ENCODE measurements around the gene NKX1-1. TPM values are rescaled to one million over a fixed set of nuclear protein-coding genes. Genes with fewer than 3 reads are reported as not detected.

Gene NKX1-1
- total and polyA plus RNA-seq, 2 experiments from 2014 or later, result not detected

DNA sequence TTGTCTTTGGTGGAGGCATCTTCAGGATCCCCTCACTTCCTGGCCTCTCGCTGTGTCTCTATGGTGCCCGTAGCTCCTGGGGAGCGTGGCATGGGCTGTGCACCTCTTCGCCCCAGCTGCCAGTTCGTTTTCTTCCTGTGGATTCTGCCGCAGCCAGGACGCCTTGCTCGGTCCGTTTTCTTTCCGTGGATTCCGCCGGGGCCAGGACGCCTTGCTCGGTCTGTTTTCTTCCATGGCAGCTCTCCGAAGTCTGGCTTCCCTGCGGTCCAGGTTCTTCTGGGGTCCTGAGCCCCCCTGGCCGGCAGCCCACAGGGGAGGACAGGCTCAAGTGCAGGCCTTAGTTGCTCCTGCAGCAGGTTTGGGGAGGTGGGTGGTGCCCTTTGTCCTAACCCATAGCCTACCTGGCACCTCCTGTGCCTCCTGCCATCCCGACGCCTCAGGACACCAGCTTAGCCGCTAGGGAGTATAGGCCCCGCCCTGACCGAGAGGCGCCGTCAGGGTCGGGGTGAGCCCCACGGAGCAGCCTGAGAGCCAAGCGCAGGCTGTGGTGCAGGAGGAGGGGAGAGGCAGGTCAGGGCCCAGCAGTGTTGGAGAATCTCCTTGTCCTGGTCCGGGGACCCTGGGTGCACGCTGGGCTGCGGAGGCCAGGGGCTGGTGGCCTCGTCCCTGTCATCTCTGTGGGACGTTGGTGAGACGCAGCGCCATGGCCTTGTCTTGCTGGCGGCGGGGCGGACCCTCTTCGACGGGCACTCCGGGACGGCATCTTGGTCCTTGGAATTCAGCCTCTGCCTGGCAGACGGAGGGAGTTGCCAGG is 32.1 kb downstream of the NKX1-1 start:
- H3K9me3 Mint-ChIP-seq, result no peaks in the 10 kb centered on the region
- H4K20me1 ChIP-seq (replicated peaks; ENCODE audit: insufficient read depth), result no peaks in the 10 kb centered on the region; the same call in 1 of the 2 replicates
- no peak overlapping the region for H3K4me3 Mint-ChIP-seq
- H3K27ac Mint-ChIP-seq, result no peak overlapping the region
- TF ChIP-seq EZH2 (IDR thresholded peaks at IDR 0.05; ENCODE audit: low read depth, unreplicated experiment) (no peak), POLR2AphosphoS5 (IDR thresholded peaks at IDR 0.05; ENCODE audit: low read depth) (no peak), NANOG (IDR thresholded peaks at IDR 0.05; ENCODE audit: borderline replicate concordance) (no peak), STAT1 (IDR thresholded peaks at IDR 0.05; ENCODE audit: unreplicated experiment) (no peak), ZNF331 (CRISPR knock-in tag; IDR thresholded peaks at IDR 0.05; ENCODE audit: low read depth) (no peak), CREB1 (CRISPR knock-in tag; IDR thresholded peaks at IDR 0.05; ENCODE audit: low read depth) (no peak), ZNF114 (CRISPR knock-in tag; IDR thresholded peaks at IDR 0.05) (no peak), JUNB (IDR thresholded peaks at IDR 0.05; ENCODE audit: unreplicated experiment) (no peak), EZH2phosphoT487 (IDR thresholded peaks at IDR 0.05; ENCODE audit: unreplicated experiment) (no peak), CTCF (conservative IDR thresholded peaks at IDR 0.05; ENCODE audit: low read depth in 2 of 2) (no peak), ETS1 (IDR thresholded peaks at IDR 0.05) (no peak)
- TF ChIP-seq, protein P1, sequence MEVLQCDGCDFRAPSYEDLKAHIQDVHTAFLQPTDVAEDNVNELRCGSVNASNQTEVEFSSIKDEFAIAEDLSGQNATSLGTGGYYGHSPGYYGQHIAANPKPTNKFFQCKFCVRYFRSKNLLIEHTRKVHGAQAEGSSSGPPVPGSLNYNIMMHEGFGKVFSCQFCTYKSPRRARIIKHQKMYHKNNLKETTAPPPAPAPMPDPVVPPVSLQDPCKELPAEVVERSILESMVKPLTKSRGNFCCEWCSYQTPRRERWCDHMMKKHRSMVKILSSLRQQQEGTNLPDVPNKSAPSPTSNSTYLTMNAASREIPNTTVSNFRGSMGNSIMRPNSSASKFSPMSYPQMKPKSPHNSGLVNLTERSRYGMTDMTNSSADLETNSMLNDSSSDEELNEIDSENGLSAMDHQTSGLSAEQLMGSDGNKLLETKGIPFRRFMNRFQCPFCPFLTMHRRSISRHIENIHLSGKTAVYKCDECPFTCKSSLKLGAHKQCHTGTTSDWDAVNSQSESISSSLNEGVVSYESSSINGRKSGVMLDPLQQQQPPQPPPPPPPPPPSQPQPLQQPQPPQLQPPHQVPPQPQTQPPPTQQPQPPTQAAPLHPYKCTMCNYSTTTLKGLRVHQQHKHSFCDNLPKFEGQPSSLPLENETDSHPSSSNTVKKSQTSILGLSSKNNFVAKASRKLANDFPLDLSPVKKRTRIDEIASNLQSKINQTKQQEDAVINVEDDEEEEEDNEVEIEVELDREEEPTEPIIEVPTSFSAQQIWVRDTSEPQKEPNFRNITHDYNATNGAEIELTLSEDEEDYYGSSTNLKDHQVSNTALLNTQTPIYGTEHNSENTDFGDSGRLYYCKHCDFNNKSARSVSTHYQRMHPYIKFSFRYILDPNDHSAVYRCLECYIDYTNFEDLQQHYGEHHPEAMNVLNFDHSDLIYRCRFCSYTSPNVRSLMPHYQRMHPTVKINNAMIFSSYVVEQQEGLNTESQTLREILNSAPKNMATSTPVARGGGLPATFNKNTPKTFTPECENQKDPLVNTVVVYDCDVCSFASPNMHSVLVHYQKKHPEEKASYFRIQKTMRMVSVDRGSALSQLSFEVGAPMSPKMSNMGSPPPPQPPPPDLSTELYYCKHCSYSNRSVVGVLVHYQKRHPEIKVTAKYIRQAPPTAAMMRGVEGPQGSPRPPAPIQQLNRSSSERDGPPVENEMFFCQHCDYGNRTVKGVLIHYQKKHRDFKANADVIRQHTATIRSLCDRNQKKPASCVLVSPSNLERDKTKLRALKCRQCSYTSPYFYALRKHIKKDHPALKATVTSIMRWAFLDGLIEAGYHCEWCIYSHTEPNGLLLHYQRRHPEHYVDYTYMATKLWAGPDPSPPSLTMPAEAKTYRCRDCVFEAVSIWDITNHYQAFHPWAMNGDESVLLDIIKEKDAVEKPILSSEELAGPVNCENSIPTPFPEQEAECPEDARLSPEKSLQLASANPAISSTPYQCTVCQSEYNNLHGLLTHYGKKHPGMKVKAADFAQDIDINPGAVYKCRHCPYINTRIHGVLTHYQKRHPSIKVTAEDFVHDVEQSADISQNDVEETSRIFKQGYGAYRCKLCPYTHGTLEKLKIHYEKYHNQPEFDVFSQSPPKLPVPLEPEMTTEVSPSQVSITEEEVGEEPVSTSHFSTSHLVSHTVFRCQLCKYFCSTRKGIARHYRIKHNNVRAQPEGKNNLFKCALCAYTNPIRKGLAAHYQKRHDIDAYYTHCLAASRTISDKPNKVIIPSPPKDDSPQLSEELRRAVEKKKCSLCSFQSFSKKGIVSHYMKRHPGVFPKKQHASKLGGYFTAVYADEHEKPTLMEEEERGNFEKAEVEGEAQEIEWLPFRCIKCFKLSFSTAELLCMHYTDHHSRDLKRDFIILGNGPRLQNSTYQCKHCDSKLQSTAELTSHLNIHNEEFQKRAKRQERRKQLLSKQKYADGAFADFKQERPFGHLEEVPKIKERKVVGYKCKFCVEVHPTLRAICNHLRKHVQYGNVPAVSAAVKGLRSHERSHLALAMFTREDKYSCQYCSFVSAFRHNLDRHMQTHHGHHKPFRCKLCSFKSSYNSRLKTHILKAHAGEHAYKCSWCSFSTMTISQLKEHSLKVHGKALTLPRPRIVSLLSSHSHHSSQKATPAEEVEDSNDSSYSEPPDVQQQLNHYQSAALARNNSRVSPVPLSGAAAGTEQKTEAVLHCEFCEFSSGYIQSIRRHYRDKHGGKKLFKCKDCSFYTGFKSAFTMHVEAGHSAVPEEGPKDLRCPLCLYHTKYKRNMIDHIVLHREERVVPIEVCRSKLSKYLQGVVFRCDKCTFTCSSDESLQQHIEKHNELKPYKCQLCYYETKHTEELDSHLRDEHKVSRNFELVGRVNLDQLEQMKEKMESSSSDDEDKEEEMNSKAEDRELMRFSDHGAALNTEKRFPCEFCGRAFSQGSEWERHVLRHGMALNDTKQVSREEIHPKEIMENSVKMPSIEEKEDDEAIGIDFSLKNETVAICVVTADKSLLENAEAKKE (CRISPR knock-in tag; IDR thresholded peaks at IDR 0.05), result no peak
- TF ChIP-seq, protein P2, sequence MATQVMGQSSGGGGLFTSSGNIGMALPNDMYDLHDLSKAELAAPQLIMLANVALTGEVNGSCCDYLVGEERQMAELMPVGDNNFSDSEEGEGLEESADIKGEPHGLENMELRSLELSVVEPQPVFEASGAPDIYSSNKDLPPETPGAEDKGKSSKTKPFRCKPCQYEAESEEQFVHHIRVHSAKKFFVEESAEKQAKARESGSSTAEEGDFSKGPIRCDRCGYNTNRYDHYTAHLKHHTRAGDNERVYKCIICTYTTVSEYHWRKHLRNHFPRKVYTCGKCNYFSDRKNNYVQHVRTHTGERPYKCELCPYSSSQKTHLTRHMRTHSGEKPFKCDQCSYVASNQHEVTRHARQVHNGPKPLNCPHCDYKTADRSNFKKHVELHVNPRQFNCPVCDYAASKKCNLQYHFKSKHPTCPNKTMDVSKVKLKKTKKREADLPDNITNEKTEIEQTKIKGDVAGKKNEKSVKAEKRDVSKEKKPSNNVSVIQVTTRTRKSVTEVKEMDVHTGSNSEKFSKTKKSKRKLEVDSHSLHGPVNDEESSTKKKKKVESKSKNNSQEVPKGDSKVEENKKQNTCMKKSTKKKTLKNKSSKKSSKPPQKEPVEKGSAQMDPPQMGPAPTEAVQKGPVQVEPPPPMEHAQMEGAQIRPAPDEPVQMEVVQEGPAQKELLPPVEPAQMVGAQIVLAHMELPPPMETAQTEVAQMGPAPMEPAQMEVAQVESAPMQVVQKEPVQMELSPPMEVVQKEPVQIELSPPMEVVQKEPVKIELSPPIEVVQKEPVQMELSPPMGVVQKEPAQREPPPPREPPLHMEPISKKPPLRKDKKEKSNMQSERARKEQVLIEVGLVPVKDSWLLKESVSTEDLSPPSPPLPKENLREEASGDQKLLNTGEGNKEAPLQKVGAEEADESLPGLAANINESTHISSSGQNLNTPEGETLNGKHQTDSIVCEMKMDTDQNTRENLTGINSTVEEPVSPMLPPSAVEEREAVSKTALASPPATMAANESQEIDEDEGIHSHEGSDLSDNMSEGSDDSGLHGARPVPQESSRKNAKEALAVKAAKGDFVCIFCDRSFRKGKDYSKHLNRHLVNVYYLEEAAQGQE (IDR thresholded peaks at IDR 0.05; ENCODE audit: unreplicated experiment), result no peak
- ATAC-seq (no peak), DNase-seq (ENCODE audit: low spot score) (no peak)
- no peaks in the 10 kb centered on the region for H3F3A ChIP-seq (replicated peaks; ENCODE audit: low read depth)
- no peaks in the 10 kb centered on the region for H3K36me3 ChIP-seq (ENCODE audit: insufficient read depth)
- H3K27me3 ChIP-seq (ENCODE audit: insufficient read depth), result no peaks in the 10 kb centered on the region
- H3K27ac ChIP-seq (ENCODE audit: low read depth), result no peak overlapping the region
- no peaks in the 10 kb centered on the region for H3K4me1 ChIP-seq (ENCODE audit: insufficient read depth)
- H3K27me3 Mint-ChIP-seq (ENCODE audit: insufficient read depth, low read depth, poor library complexity), result peaks cover 8% of the 10 kb centered on the region
- H3K4me2 ChIP-seq, result no peak overlapping the region
- no peaks in the 10 kb centered on the region for H3K79me2 ChIP-seq (replicated peaks; ENCODE audit: insufficient read depth)
- H3K9me2 ChIP-seq (ENCODE audit: insufficient read depth), result no peaks in the 10 kb centered on the region
- no peak overlapping the region for H3K4me3 ChIP-seq
- H2AFZ ChIP-seq, result no peak overlapping the region
- peaks cover 3% of the 10 kb centered on the region; the same call in 2 of the 3 replicates for H3K36me3 Mint-ChIP-seq (ENCODE audit: low read depth)
- H3K4me1 Mint-ChIP-seq, result no peaks in the 10 kb centered on the region; the same call in 2 of the 3 replicates
